Activated CD8-positive, alpha-beta memory T cell treated with anti-CD3 and anti-CD28 coated beads, Interleukin-2, amount 50 U/mL, for 24 hours (primary cell): ENCODE results near the gene RAB22A.

Experiments
- DNase-seq: peaks from one replicate; pipeline ENCODE4 v3.0.0-alpha.2; 2020; ENCODE audit errors: extremely low read depth

Gene RAB22A

DNA sequence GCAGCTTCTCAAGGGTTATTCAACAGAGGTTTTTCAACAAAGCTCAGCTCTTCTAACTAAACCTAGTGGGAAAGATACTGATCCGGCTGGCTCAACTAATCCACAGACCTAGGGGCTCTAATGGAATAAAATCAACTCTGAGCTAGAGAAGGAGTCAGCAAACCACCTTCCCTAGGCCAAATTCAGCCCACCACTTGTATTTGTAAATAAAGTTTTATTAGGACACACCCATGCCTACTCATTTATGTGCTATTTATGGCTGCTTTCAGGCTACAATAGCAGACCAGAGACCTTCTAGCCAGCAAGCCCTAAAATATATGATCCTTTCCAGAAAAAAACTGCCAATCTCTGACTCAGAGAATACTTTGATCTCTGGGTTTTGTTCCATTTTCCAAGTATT, 6.0 kb upstream of the RAB22A start:
- DNase-seq: no peak

DNA sequence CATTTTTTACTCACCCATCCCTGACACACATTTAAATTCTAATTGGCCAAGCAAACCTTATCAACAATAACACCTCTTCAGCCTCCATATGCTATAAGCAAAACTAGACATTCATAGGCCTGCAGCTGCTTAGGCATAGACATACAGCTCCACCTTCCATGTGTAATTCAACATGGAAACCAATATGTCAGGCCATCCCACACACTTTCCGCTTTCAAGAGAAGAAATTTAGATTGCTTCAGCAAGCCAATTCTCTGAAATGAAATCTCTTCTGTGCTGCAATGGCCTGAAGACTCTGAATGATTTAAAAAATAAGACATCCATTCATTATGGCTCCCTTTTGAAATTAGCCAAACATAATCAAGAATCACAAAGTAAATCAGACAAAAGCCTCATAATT, 4.5 kb upstream of the RAB22A start:
- no peak for DNase-seq

DNA sequence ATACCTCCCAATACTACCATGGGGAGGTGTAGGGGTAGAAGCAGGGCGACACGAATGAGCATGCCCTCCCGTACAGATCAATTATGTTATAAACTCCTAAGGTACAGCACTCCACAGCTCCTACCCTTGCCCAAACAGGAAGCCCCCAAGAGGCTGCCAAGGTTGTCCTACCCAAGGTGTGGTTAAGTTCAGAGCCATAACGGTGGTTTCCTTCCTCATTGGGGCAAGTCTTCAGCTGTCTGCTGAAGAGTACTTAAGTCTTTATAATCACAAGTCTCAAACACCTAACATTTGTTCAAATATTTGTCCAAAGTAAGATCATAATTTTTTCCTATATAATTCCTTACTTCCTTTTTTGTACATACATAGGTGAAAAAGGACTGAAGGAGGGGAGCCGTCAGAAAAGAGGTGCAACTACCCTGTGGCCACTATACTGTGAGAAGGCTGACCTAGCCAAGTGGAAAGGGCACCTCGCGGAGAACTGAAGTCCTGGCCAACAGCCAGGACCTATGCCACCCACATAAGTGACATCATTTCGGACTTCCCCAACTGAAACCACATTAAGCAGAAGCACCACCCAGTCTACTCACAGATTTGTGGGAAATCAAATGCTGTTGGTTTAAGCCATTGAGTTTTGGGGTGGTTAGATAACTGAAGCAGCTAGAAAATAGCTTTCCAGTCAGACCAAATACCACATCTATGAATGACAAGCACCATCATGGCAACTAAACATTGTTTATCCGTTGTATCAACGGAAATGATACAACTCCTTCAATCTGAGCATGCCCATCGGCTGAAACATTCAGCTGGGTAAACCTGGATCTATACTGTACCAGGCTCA, 2.9 kb upstream of the RAB22A start:
- DNase-seq: peak; percentile 35

DNA sequence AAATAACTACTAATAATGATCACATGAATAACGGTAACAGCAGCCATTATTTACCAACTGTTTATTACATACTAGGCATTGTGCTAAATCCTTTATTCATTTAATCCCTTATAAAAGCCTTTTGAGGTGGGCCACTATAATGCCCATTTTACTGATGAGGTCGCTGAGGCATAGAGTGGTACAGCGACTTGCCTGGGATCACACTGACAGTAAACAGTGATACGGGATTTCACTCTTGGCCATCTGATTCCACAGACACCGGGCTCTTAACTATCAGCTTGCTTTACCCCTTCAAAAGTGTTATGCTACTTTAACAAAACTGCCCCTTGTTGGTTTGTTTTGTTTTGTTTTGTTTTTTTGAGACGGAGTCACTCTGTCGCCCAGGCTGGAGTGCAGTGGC, 2.2 kb upstream of the RAB22A start:
- no peak for DNase-seq

DNA sequence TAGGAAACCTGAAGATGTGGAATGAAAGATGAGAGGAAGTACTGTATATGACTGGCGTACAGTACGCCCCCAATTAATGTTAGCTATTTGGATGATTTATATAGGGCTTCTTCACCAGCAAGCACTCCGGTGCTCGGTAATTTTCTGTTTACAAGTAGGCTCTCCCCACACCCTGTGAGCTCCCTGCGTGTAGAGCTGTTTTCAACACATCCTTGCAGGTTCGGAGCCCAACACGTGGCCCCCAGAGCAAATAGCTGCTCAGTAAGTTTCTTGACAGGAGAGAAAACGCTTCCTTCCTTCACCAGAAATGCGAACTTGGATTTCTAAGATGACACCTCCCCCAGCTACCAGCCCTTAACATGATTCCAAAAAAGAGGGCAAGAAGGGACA, 1.2 kb upstream of the RAB22A start:
- DNase-seq: no peak

DNA sequence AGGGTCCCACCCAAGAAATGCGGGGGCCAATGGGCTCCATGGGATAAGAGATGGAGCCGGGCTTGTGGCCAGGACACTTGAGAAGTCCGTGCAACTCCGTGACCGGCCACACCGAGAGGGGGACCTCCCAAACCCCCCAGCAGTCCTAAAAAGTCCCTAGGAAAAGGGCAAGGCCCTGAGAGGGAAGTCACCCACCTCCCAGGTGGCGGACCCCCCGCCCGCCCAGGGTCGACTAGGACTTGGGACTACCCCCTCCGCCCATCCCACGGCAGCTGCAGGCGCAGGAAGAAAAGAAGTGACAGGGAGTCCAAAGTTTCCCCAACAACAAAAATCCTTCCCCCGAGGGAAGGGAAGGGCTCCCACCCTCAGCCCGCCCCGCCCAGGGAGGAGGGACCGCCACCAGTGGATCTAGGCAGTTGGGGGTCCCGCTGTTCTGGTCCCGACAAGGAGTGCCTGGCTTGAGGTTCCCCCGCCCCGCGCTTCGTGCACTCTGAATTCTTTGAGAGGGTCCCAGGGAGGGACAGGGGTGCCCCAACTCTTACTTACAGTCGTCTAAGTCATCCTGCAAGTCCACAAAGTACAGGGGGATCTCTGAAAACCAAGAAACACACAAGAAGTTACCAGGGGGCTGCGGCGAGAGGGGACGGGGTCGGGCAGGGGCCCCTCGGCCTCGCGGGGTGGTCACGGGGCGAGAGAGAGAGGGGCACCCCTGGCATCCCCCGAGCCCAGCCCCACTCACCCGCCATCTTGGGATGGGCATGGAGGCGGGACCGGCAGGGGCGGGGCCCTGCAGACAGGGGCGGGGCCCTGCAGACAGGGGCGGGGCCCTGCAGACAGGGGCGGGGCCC, 611 bp upstream of the RAB22A start:
- no peak for DNase-seq

DNA sequence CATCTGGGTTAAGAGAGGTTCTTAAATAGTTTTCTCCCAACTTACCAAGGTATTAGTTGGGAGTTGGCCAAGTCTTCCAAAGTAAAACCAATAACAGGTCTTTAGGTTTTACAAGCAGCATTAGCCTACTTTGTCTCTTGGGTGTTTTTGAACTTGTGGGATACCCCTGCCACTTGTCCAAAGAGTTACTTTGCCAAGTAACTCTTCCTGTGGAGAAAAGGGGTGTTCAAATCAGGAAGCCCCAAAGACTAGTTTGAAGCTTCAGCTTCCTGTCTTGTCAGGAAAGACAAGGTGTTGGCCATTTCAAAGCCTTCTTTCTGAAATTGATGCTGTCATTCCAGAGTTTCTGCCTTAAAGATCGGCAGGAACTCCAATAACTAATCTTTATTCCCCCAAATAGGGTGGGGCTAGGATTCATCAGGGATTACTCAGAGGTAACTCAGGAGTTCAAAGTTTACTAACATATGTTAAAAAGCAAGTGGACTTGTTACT, 822 bp downstream of the RAB22A start:
- no peak for DNase-seq

DNA sequence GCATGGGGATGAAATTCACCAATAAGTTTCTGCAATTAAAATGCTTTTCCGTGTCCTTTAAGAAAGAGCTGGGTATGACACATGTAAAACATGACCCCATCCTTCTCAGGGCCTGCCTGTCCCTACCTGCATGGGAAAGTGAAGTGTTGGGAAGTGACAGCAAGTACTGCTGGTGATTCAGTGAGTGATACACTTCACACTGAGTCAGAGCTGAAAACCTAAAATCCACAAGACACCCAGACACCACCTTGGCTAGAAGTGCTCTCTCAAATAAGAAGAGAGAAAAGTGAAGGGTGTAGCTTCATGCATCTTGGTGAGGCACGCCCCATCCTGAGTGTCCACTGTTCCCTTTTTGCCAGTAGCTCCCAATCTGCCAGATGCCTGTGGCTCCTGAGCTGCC, 3.3 kb downstream of the RAB22A start:
- DNase-seq: no peak

DNA sequence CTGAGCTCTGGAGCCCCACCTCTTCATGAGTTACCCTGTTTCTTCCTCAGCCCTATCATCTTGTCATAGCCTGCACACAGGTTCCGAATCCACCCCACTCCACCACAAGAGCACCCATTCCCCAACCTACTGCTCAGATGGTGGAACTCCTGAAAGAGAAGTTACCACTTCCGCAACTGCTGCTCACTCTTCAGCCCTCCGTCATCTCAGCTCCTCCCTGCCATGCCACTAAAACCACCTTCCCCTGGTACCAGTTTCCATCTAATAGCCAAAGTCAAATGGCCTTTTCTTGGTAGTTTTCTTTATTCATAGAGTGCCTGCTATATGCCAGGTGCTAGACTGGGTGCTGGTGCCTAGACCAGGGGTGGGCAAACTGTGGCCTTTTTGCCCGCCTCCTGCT, 3.9 kb downstream of the RAB22A start:
- DNase-seq: no peak

DNA sequence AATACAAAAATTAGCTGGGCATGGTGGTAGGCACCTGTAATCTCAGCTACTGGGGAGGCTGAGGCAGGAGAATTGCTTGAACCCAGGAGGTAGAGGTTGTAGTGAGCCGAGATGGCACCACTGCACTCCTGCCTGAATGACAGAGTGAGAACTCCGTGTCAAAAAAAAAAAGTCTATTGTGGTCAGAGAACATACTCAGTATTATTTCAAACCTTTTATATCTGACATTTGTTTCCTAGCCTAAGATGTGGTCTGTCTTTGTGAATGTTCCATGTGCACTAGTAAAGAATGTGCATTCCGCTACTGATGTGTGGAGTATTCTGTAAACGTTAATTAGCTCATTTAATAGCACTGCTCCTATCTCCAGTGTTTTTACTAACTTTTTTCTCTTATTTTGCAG, 11.7 kb downstream of the RAB22A start:
- no peak for DNase-seq

DNA sequence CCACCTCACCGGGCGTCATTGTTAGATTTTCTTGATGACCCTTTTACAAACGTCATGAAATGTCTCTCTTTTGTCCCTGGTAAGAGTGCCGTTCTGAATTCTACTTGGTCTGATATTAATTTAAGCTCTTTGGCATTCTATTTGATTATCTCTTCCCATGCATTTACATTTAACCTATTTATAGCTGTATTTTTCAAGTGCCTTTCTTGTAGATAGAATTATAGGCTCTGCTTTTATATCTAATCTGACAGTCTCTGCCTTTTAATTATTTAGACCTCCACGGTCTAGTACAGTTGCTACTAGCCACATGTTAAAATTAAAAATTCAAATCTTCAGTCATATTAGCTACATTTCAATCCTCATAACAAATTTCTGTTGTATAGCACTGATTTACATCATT, 12.6 kb downstream of the RAB22A start:
- DNase-seq: no peak

DNA sequence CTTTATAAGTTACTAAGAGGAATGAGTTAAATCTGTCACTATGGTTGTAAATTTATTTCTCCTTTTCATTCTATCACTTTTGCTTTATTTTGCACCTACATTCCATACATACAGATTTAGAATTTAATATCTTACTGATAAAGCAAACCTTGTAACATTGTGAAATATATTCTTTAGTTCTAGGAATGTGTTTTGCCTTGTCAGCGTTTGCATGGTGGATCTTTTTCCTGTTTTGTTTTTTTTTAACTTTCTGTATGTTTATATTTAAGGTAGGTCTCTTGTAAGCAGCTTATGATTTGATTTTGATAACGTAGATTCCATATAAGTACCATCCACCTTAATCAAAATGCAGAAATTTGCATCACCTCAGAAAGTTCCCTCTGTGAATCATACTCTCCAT, 16.4 kb downstream of the RAB22A start:
- DNase-seq: no peak

DNA sequence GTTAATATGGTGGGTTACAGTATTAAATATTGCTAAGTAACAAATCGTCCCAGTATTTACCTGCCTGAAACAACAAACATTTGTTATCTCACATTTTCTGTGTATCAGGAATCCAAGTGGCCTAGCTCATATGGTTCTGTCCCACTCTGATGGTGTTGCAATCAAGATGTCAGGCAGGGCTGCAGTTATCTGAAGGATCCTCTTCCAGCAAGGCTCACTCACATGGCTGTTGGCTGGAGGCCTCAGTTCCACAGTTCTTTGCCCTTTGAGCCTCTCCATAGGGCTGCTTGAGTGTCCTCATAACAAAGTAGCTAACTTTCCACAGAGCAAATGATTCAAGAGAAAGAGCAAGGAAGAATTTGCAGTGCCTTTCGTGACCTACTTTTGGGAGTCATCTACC, 17.7 kb downstream of the RAB22A start:
- DNase-seq: no peak

DNA sequence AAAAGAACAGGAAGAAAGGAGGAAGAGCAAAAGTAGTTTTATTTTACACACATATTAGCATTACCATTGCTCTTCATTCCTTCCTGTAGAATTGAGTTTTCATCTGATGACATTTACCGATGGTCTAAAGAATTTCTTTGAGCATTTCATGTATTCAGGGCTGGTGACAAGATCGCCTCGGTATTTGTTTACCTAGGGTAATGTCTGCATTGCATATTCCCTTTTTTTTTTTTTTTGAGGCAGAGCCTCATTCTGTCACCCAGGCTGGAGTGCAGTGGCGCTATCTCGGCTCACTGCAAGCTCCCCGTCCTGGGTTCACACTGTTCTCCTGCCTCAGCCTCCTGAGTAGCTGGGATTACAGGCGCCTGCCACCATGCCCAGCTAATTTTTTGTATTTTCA, 19.3 kb downstream of the RAB22A start:
- no peak for DNase-seq

DNA sequence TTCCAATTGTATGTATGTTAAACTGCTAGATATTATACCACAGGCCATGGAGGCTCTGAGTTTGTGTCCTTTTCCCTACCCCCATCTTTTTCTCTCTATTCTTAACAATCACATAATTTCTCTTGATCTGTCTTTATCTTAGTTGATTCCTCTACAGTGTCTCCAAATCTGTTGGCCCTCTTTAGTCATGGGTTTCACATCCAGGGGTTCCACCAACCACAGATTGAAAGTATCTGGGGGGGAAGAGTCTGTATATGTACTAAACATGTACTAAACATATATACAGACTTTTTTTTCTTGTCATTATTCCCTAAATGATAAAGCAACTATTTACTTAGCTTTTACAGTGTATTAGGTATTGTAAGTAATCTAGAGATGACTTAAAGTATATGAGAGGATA, 20.2 kb downstream of the RAB22A start:
- DNase-seq: no peak

DNA sequence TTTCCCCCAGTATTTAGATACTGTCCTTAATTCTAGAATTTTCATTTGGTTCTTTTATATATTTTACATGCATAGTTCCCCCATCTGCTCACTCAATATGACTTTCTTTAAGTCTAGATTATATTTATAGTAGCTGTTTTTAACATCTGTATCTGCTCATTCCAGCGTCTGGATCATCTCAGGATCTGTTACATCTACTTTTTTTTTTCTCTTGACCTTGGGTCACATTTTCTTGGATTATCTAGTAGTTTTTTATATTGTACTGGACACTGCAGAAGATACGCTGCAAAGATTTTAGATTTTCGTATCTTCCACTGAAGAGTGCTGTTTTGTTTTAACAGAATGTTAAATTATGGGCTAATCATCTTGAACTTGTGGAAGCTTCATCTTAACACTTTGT, 20.7 kb downstream of the RAB22A start:
- DNase-seq: no peak

DNA sequence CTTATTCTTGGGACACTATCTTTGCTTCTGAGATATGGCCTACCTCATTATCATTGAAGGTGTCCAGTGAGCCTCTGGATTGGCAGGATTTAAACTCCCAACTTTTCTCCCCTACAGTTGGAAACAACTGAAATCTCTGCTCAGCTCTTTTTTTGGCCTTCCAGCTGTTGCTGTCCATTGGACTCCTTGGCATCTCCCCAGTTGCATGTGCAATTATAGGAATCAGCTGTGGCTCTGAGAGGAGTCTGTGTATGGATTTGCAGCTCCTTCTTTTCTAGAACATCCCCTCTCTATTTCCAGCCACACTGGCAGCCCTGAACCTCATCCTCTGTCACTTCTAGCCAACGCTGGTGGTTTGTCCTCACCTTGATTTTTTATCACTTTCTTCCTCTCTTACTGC, 21.2 kb downstream of the RAB22A start:
- DNase-seq: no peak

DNA sequence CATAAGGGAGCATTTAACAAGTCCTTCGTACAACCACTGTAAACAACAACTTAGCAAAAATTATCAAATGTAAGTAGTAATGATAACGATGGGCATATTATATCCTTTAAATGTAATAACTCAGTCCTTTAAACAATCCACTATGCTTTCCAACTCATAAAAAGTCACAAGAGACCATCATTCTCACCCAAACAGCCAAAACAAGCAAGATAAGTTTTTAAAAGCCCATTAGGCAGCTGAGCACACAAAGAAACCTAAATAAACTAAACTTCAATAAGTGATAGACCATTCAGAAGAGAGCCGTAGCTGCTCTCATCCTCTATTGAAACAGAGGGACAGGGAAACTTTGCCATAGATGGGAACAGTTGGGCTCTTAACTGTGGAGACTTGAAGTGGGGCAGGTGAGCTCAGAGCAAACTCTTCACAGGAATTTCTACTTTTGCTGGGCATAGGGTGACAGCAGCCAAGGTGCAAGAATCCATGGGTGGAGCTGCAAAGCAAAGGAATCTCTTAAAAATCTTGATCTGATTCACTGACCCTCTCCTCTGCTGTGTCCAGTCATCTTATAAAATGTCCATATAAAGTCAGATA, 22.5 kb downstream of the RAB22A start:
- no peak for DNase-seq

DNA sequence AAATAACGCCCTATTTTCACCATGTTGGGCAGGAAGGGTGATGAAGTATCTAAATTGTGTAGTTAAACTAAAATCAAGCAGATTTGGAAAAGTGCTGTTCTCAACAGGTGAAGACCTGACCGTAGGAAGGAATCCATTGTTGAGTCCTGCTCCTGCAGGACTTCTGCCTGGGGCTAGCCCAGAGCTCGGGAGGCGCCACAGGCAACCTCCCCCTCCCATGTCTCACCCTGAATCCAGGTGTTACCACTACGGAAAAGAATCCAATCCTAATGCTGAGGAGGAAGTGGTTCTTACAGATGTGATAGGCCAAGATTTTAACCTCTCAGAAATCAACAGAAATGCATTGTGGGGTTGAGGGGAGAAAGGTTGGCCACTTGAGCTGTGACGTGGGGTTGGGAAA, 30.2 kb downstream of the RAB22A start:
- DNase-seq: no peak

DNA sequence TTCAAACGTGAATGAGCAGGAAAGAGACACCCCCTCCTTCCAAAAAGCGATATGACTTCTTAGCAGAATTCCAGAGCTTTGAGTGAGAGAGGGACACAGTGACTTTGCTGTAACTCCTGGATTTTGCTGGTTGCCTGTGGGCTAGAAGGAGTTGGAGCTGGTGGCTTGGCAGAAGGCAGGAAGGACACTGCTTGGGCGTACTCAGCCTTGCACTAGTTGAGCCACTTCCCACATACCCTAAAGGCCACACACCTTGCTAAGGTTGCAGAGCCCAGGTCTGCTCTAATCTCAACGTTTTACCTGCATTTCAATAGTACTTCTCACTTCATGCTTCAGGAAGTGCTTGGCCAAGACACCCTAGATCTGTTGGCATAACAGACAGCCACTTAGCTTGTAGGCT, 30.6 kb downstream of the RAB22A start:
- no peak for DNase-seq

DNA sequence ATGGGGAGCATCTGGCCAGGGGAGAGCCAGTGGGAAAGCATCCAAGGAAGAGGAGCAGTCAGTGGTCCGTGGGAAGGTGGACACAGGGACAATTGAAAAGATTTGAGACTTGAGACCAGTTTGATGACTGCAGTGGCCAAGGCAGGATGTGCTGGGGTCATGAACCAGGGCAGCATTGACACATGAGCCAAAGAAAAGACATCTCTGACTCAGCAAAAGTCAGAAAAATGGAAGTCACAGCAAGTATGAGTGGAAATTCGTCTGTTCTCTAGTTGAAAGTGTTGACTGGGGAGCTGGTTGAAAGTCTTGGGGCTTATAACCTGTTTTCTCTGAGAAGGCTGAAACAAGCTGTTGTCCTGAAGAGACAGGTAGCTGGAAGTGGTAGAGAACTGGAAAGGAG, 31.3 kb downstream of the RAB22A start:
- DNase-seq: no peak

DNA sequence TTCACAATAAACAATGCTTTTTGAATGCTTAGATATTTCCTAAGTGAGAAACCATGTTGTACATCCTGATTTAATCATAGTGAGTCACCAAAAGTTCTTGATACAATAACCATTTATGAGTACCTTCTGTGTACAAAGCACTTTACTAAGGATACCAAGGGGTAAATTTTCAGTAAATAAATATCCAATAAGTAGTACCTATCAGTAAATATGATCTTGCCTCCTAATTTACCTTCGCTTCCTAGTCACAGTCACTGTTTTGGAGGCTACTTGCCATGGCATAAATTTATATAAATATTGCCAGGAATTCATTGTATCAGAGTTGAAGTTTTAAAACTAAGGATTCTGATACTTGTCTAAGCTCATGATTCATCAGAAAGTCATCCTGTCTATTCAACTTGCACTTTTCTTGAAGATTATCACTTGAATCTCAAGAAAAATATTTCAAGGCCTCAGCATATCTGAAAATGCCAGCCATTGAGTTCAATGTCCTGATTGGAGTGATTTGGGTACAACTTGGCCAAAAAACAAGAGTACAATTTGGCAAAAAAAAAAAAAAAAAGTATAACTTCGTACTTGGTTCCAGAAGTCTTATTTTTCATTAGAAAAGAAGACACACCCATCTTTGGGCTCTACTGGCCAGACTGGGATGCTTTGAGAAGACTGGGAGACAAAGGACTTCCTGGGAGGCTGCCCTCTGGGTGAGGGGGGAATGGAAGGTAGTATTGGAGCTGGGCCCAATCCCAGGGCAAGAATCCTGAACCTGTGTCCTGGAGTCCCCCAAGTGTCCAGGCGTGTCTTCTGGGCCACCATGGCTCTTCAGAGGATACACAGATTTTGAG, 32.8 kb downstream of the RAB22A start:
- no peak for DNase-seq
